Esophagus squamous epithelium (tissue), 4 donors: ENCODE data around the gene DHRS2.

ENCODE experiments used
- CTCF ChIP-seq, 6 experiments: fragments of 450-650 bp in 4 of 6; fragments of 200-600 bp in 2 of 6; sonication (generic) in 2 of 6; IDR thresholded peaks; one replicate each; pipeline ENCODE4 v1.5.1; 2016 to 2019; ENCODE audit warnings: antibody characterized with exemption in 6 of 6, mild to moderate bottlenecking in 4 of 6, moderate library complexity in 4 of 6
- POLR2A ChIP-seq, 4 donors: fragments of 450-650 bp; IDR thresholded peaks; one replicate each; pipeline ENCODE4 v1.6.1; 2017; ENCODE audit warnings: antibody characterized with exemption in 4 of 4, mild to moderate bottlenecking in 4 of 4, moderate library complexity in 3 of 4

DNA sequence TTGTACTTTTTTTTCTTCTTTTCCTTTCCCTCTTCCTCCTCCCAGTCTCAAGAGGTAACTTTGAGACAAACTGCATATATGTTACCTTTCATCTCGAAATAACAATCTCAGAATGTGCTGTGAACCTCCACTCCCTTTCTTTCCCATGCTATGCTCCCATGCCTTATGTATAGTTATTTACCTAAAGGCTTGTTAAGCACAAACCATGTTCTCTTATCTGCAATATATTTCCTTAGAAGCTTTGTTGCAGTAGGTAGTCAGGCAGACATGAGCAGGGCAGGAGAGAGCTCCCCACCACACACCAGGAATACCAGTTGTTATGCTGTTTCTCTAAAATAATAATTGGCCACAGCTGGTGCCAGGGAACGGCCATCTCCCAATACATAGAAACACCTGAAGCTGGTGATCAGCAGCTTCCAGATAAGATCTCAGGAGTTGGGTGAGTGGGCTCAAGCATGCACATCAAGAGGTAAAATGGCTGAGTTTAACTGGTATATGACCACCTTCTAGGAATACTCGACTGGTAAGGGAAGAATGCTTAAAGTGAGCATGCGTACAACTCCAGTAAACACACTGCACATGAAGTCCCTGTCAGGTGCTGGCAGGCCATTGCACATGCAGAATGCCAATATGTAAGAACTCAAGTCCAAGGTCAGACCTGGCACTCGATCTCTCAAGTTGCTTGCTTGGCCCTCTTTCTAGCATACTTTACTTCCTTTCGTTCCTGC lies 14.8 kb upstream of the DHRS2 start:
- TF ChIP-seq CTCF (IDR thresholded peaks at IDR 0.05) = no peak
- no peak for TF ChIP-seq POLR2A (IDR thresholded peaks at IDR 0.05)
